GM23248 (cell line): ENCODE data around the gene NTSR2.

Experiments
- EZH2 ChIP-seq: fragments of 200-600 bp; sonication (generic); IDR thresholded peaks from 2 replicates; pipeline ENCODE4 v1.6.1; 2018; ENCODE audit warnings: antibody characterized with exemption, mild to moderate bottlenecking; ENCODE audit not compliant: insufficient read depth, poor library complexity, severe bottlenecking
- EZH2phosphoT487 ChIP-seq: fragments of 200-600 bp; sonication (generic); IDR thresholded peaks from 2 replicates; pipeline ENCODE4 v1.6.1; 2018; ENCODE audit warnings: antibody characterized with exemption, moderate library complexity, mild to moderate bottlenecking, low read depth; ENCODE audit not compliant: insufficient read depth

DNA sequence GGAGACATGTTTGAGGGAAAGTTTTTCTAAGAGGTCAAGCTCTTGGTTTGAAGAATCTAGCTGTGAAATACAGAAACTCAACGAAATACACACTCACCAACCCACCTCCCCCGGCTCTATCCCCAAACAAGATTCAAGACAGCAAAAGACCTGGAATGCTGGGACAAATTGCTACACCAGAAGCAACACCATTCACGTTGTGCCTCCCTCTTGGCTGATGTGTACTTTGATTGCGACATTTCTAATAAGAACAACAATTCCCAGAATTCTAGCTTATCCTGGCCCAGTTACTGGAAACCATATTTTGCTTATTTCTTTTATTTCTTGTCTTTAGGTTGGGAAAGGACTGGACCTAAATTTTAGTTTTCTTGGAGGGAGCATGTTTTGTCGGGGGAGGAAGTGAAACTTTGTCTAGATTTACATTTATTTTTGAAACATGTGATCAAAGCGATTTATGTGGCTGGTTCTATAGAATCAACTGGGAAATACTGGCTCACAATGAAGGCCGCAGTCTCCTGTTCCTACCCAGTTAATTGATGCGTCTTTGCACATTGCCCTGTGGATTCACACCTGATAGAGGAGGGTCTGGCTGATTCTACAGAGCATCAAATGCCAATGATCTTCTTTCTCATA, 46.8 kb upstream of the NTSR2 start:
- TF ChIP-seq EZH2 (no peak), EZH2phosphoT487 (no peak)
